ENCODE measurements around the gene CAMTA1. TPM values are rescaled to one million over a fixed set of nuclear protein-coding genes. Genes with fewer than 3 reads are reported as not detected.

Gene CAMTA1
- polyA plus RNA-seq, 1 of the 3 experiments (the other 2 are of a cell fraction): 63.1 TPM

DNA sequence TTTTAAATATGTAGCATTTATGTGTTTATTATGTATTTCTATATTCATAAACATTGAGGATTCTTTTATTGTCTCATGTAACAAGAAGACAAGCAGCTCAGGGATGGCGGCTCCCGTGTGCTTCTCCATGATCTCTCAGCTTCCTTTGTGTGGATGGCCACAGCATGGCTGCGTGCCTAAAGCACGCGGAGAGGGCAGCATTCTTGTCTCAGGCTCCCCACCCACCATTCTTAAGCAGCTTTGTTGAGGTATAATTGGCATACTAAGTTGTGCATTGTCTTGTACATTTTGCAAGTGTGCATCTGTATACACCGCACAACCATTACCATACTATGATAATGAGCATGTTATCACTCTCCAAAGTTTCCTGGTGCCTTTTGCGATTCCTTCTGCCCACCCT is 81.6 kb downstream of the CAMTA1 start:
- H3K9ac ChIP-seq: no peak overlapping the region
- peaks cover 10% of the 10 kb centered on the region for H3F3A ChIP-seq (replicated peaks; ENCODE audit: insufficient read depth)
- no peaks in the 10 kb centered on the region for H3K36me3 ChIP-seq (replicated peaks in 1 of 2; ENCODE audit: control insufficient read depth in 1 of 2, insufficient read depth in 2 of 2, low read length in 1 of 2)
- 97% methylated on average over 7 of the region's 7 CpGs for WGBS (ENCODE audit: low lambda C conversion rate)
- H3K9me2 ChIP-seq: no peaks in the 10 kb centered on the region
- peaks cover 10% of the 10 kb centered on the region for H4K20me1 ChIP-seq (ENCODE audit: insufficient read depth)
- TF ChIP-seq RAD21 (IDR thresholded peaks at IDR 0.05; ENCODE audit: low read length): no peak
- no peak for TF ChIP-seq NFIC (IDR thresholded peaks at IDR 0.05; ENCODE audit: borderline replicate concordance)
- TF ChIP-seq YY1 (IDR thresholded peaks at IDR 0.05; ENCODE audit: low read depth): no peak
- TF ChIP-seq, protein P1, sequence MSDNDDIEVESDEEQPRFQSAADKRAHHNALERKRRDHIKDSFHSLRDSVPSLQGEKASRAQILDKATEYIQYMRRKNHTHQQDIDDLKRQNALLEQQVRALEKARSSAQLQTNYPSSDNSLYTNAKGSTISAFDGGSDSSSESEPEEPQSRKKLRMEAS (IDR thresholded peaks at IDR 0.05; ENCODE audit: low read depth): no peak
- no peak for TF ChIP-seq FOXJ3 (CRISPR knock-in tag; IDR thresholded peaks at IDR 0.05)
- TF ChIP-seq EP300 (IDR thresholded peaks at IDR 0.05; ENCODE audit: borderline replicate concordance in 1 of 2, low read depth in 1 of 2, low read length in 1 of 2): no peak
- TF ChIP-seq, protein P2, sequence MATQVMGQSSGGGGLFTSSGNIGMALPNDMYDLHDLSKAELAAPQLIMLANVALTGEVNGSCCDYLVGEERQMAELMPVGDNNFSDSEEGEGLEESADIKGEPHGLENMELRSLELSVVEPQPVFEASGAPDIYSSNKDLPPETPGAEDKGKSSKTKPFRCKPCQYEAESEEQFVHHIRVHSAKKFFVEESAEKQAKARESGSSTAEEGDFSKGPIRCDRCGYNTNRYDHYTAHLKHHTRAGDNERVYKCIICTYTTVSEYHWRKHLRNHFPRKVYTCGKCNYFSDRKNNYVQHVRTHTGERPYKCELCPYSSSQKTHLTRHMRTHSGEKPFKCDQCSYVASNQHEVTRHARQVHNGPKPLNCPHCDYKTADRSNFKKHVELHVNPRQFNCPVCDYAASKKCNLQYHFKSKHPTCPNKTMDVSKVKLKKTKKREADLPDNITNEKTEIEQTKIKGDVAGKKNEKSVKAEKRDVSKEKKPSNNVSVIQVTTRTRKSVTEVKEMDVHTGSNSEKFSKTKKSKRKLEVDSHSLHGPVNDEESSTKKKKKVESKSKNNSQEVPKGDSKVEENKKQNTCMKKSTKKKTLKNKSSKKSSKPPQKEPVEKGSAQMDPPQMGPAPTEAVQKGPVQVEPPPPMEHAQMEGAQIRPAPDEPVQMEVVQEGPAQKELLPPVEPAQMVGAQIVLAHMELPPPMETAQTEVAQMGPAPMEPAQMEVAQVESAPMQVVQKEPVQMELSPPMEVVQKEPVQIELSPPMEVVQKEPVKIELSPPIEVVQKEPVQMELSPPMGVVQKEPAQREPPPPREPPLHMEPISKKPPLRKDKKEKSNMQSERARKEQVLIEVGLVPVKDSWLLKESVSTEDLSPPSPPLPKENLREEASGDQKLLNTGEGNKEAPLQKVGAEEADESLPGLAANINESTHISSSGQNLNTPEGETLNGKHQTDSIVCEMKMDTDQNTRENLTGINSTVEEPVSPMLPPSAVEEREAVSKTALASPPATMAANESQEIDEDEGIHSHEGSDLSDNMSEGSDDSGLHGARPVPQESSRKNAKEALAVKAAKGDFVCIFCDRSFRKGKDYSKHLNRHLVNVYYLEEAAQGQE (IDR thresholded peaks at IDR 0.05; ENCODE audit: low read depth, low read length): no peak
- no peak for TF ChIP-seq POLR2AphosphoS5 (IDR thresholded peaks at IDR 0.05; ENCODE audit: low read depth, low read length)
- TF ChIP-seq, protein P3, sequence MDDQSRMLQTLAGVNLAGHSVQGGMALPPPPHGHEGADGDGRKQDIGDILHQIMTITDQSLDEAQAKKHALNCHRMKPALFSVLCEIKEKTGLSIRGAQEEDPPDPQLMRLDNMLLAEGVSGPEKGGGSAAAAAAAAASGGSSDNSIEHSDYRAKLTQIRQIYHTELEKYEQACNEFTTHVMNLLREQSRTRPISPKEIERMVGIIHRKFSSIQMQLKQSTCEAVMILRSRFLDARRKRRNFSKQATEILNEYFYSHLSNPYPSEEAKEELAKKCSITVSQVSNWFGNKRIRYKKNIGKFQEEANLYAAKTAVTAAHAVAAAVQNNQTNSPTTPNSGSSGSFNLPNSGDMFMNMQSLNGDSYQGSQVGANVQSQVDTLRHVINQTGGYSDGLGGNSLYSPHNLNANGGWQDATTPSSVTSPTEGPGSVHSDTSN (IDR thresholded peaks at IDR 0.05): no peak
- no peak overlapping the region for H3K4me2 ChIP-seq
- DNase-seq: no peak
- no peak overlapping the region for H2AFZ ChIP-seq (ENCODE audit: low read depth)
- POLR2A ChIA-PET: no interaction called here
- H3K4me3 ChIP-seq (ENCODE audit: low read depth in 2 of 2, low read length in 1 of 2): no peak overlapping the region
- no peaks in the 10 kb centered on the region for H3K27me3 ChIP-seq (ENCODE audit: insufficient read depth)
- H3K9me3 ChIP-seq: no peaks in the 10 kb centered on the region
- H3K79me2 ChIP-seq (ENCODE audit: insufficient read depth): peaks cover 82% of the 10 kb centered on the region
- peaks cover 12 to 21% of the 10 kb centered on the region in 2 experiments for H3K4me1 ChIP-seq (ENCODE audit: control insufficient read depth in 1 of 2, insufficient read depth in 2 of 2, low read depth in 1 of 2, low read length in 1 of 2)
- no peak overlapping the region for H3K27ac ChIP-seq (ENCODE audit: low read depth in 2 of 2, low read length in 1 of 2)
- CTCF ChIA-PET: interaction anchor here (0.9 kb wide), 1 partner anchor 91 kb away, joined by 3 read pairs; no protein-coding TSS in a partner anchor

DNA sequence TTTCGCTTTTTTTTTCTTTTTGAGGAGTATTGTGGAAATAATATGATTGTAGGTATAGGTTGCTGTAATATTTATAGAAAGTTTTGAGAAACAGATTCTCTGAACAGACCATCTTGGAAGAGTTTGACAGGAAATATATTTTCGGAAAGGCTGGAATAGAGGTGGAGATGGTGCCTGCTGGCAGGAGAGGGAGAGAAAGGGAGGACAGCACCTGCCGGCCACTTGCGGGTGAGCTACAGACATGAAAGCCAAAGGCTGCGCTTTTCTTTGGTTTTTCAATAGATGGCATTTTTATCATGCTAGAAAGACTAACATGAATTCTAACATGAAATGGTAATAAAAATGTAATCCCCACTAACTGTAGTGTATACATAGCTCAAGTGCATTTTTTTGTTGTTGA is 82.1 kb downstream of the CAMTA1 start:
- DNase-seq: no peak
- 77% methylated on average over 5 of the region's 5 CpGs for WGBS (ENCODE audit: low lambda C conversion rate)
- Histone ChIP-seq H3F3A (replicated peaks; ENCODE audit: insufficient read depth) (peaks cover 11% of the 10 kb centered on the region), H3K4me1 (ENCODE audit: control insufficient read depth in 1 of 2, insufficient read depth in 2 of 2, low read depth in 1 of 2, low read length in 1 of 2) (peaks cover 12 to 21% of the 10 kb centered on the region in 2 experiments), H3K79me2 (ENCODE audit: insufficient read depth) (peaks cover 77% of the 10 kb centered on the region), H3K36me3 (replicated peaks in 1 of 2; ENCODE audit: control insufficient read depth in 1 of 2, insufficient read depth in 2 of 2, low read length in 1 of 2) (no peaks in the 10 kb centered on the region), H3K4me3 (ENCODE audit: low read depth in 2 of 2, low read length in 1 of 2) (no peak overlapping the region), H4K20me1 (ENCODE audit: insufficient read depth) (peaks cover 10% of the 10 kb centered on the region), H3K27ac (ENCODE audit: low read depth in 2 of 2, low read length in 1 of 2) (no peak overlapping the region), H3K9me2 (no peaks in the 10 kb centered on the region), H3K27me3 (ENCODE audit: insufficient read depth) (no peaks in the 10 kb centered on the region), H2AFZ (ENCODE audit: low read depth) (no peak overlapping the region), H3K4me2 (no peak overlapping the region), H3K9ac (no peak overlapping the region), H3K9me3 (no peaks in the 10 kb centered on the region)
- ChIA-PET CTCF (interaction anchor here (0.9 to 1.7 kb wide), 3 partner anchors 22 to 529 kb away, joined by 3 to 4 read pairs (median 4); no protein-coding TSS in a partner anchor), POLR2A (no interaction called here)
- TF ChIP-seq POLR2AphosphoS5 (IDR thresholded peaks at IDR 0.05; ENCODE audit: low read depth, low read length) (no peak), SIN3A (IDR thresholded peaks at IDR 0.05; ENCODE audit: borderline replicate concordance, low read depth, low read length) (no peak), TCF12 (IDR thresholded peaks at IDR 0.05) (no peak)
- TF ChIP-seq, protein P4, sequence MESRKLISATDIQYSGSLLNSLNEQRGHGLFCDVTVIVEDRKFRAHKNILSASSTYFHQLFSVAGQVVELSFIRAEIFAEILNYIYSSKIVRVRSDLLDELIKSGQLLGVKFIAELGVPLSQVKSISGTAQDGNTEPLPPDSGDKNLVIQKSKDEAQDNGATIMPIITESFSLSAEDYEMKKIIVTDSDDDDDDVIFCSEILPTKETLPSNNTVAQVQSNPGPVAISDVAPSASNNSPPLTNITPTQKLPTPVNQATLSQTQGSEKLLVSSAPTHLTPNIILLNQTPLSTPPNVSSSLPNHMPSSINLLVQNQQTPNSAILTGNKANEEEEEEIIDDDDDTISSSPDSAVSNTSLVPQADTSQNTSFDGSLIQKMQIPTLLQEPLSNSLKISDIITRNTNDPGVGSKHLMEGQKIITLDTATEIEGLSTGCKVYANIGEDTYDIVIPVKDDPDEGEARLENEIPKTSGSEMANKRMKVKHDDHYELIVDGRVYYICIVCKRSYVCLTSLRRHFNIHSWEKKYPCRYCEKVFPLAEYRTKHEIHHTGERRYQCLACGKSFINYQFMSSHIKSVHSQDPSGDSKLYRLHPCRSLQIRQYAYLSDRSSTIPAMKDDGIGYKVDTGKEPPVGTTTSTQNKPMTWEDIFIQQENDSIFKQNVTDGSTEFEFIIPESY (IDR thresholded peaks at IDR 0.05; ENCODE audit: borderline replicate concordance, low read depth): no peak
- TF ChIP-seq, protein P5, sequence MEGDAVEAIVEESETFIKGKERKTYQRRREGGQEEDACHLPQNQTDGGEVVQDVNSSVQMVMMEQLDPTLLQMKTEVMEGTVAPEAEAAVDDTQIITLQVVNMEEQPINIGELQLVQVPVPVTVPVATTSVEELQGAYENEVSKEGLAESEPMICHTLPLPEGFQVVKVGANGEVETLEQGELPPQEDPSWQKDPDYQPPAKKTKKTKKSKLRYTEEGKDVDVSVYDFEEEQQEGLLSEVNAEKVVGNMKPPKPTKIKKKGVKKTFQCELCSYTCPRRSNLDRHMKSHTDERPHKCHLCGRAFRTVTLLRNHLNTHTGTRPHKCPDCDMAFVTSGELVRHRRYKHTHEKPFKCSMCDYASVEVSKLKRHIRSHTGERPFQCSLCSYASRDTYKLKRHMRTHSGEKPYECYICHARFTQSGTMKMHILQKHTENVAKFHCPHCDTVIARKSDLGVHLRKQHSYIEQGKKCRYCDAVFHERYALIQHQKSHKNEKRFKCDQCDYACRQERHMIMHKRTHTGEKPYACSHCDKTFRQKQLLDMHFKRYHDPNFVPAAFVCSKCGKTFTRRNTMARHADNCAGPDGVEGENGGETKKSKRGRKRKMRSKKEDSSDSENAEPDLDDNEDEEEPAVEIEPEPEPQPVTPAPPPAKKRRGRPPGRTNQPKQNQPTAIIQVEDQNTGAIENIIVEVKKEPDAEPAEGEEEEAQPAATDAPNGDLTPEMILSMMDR (IDR thresholded peaks at IDR 0.05): no peak
- TF ChIP-seq, protein P2 (IDR thresholded peaks at IDR 0.05; ENCODE audit: low read depth, low read length): no peak
